RWPE2 (cell line): Measurements from ENCODE around the gene ZNF287.
A peak's percentile ranks its signal among the peaks of the same experiment; 100 is the strongest.

ENCODE experiments used
- ATAC-seq: fragments of 200-7000 bp; cut with Tn5 transposase; 3 replicates; pipeline ENCODE4 v1.9.1; 2021; ENCODE audit warnings: low read depth
- DNase-seq: peaks from one replicate; pipeline ENCODE4 v3.0.0-alpha.2; 2020; ENCODE audit warnings: low spot score
- H3K27ac ChIP-seq: fragments of 450-650 bp; 2 replicates; pipeline ENCODE4 v1.5.1; 2017; ENCODE audit warnings: mild to moderate bottlenecking; ENCODE audit not compliant: poor library complexity, severe bottlenecking
- H3K27me3 ChIP-seq: fragments of 250-450 bp; sonication (Bioruptor Pico); 2 replicates; pipeline ENCODE4 v1.5.1; 2021; ENCODE audit warnings: mild to moderate bottlenecking, moderate library complexity; ENCODE audit not compliant: insufficient read depth, poor library complexity, severe bottlenecking
- H3K36me3 ChIP-seq: fragments of 250-450 bp; sonication (Bioruptor Pico); 2 replicates; pipeline ENCODE4 v1.5.1; 2020; ENCODE audit warnings: low read depth, mild to moderate bottlenecking, moderate library complexity
- H3K4me1 ChIP-seq: fragments of 250-450 bp; sonication (Bioruptor Pico); 2 replicates; pipeline ENCODE4 v1.5.1; 2021; ENCODE audit warnings: mild to moderate bottlenecking, moderate library complexity; ENCODE audit not compliant: insufficient read depth, poor library complexity, severe bottlenecking
- H3K4me3 ChIP-seq: fragments of 250-450 bp; sonication (Bioruptor Pico); 2 replicates; pipeline ENCODE4 v1.5.1; 2021; ENCODE audit warnings: mild to moderate bottlenecking, moderate library complexity; ENCODE audit not compliant: severe bottlenecking
- H3K9me3 ChIP-seq: fragments of 250-450 bp; sonication (Bioruptor Pico); 2 replicates; pipeline ENCODE4 v1.5.1; 2021; ENCODE audit warnings: mild to moderate bottlenecking, moderate library complexity; ENCODE audit not compliant: severe bottlenecking
- CTCF ChIP-seq: fragments of 450-650 bp; IDR thresholded peaks from one replicate; pipeline ENCODE4 v1.5.1; 2017; ENCODE audit warnings: mild to moderate bottlenecking, moderate library complexity; ENCODE audit not compliant: poor library complexity, severe bottlenecking

Gene ZNF287

DNA sequence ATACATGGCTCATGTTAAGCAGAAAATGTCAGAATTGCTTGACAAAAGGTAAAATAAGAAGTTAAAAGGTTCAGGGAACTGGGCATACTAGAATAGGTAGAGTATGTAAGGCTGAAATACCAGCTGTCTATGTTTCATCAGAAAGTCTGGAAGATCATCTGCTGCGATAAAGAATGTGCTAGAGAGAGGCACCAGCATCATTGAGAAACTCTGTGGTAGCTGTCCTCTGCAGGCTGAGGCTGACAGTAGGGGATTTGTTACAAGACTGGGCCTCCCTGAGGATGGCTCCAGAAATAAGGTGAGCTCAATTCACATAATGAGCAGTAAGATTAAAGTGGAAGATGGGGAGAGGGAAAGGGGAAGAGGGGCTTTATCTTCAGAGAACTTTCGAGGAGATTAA is 4.5 kb upstream of the ZNF287 start:
- H3K9me3 ChIP-seq: no peaks in the 10 kb centered on the region
- no peak overlapping the region for H3K27ac ChIP-seq
- H3K36me3 ChIP-seq: no peaks in the 10 kb centered on the region
- H3K27me3 ChIP-seq: no peaks in the 10 kb centered on the region
- no peak for TF ChIP-seq CTCF
- no peaks in the 10 kb centered on the region for H3K4me1 ChIP-seq
- H3K4me3 ChIP-seq: no peak overlapping the region
- ATAC-seq: no peak
- DNase-seq: no peak

DNA sequence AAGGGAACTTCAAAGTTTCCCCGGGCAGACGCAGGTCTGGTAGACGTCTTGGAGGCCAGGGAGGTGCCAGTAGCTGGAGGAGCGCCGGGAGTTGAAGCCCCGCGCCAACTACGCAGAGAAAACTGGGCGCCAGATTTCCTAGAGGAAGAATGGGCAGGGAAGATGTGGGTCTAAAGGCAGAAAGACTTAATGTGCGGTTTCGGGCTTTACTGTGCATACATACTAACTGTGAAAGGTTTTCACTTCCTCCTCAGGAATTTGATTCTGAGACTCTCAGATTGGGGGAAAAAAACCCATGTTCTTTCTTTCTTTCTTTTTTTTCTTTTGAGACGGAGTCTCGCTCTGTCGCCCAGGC is 331 bp upstream of the ZNF287 start:
- Histone ChIP-seq H3K4me1 (peaks cover 3% of the 10 kb centered on the region), H3K27ac (no peak overlapping the region), H3K36me3 (peaks cover 21% of the 10 kb centered on the region), H3K4me3 (peak overlapping the region; percentile 58), H3K9me3 (no peaks in the 10 kb centered on the region), H3K27me3 (no peaks in the 10 kb centered on the region)
- no peak for TF ChIP-seq CTCF
- DNase-seq (no peak), ATAC-seq (no peak)

DNA sequence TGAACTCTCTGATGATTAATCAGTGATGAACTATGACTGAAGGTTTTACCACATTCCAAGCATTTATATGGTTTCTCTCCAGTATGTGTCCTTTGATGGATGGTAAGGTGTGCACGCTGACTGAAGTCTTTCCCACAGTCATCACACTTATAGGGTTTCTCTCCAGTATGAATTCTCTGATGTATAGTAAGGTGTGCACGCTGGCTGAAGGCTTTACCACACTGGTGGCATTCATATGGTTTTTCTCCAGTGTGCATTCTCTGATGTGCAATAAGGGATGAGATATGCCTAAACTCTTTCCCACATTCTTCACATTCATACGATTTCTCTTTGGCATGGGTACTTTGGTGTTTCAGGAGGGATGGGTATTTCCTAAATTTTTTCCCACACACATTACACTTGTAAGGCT is 16.4 kb downstream of the ZNF287 start:
- no peak overlapping the region for H3K27ac ChIP-seq
- no peaks in the 10 kb centered on the region for H3K27me3 ChIP-seq
- no peak for ATAC-seq
- H3K36me3 ChIP-seq: peaks cover 55% of the 10 kb centered on the region
- H3K4me3 ChIP-seq: no peak overlapping the region
- no peak for TF ChIP-seq CTCF
- no peaks in the 10 kb centered on the region for H3K4me1 ChIP-seq
- H3K9me3 ChIP-seq: peaks cover 47% of the 10 kb centered on the region
- DNase-seq: no peak

- Histone ChIP-seq H3K27me3 (no peaks in the 10 kb centered on the region), H3K4me3 (no peak overlapping the region), H3K9me3 (peaks cover 47% of the 10 kb centered on the region), H3K4me1 (no peaks in the 10 kb centered on the region), H3K27ac (no peak overlapping the region), H3K36me3 (peaks cover 50% of the 10 kb centered on the region)
- TF ChIP-seq CTCF: no peak
- no peak for DNase-seq
- no peak for ATAC-seq
These were observed 16.9 kb downstream of the ZNF287 start for GRCh38 chr17:16551878-16552636.

- TF ChIP-seq CTCF: no peak
- DNase-seq (no peak), ATAC-seq (no peak)
- H3K4me3 ChIP-seq: no peak overlapping the region
- H3K9me3 ChIP-seq: no peaks in the 10 kb centered on the region
- no peak overlapping the region for H3K27ac ChIP-seq
- H3K36me3 ChIP-seq: no peaks in the 10 kb centered on the region
- H3K27me3 ChIP-seq: no peaks in the 10 kb centered on the region
- H3K4me1 ChIP-seq: no peaks in the 10 kb centered on the region
These were observed 31.9 kb downstream of the ZNF287 start for GRCh38 chr17:16537130-16537458.
